Smooth muscle cell (in vitro differentiated cells): ENCODE measurements around the gene NTNG2. TPM values are rescaled to one million over a fixed set of nuclear protein-coding genes. Genes with fewer than 3 reads are reported as not detected.
"Not testable (repeated sequence)": the region's sequence is repeated elsewhere in the genome, so short reads cannot be mapped to it uniquely, and the experiment has no call there.

Experiments used
- DNase-seq: peaks from one replicate; lab custom pipeline; 2025; ENCODE audit not compliant: unreplicated experiment; lab: John Stamatoyannopoulos, UW
- H2AFZ ChIP-seq: fragments of 200-600 bp; sonication (generic); 2 replicates; pipeline ENCODE4 v1.6.0; 2016; ENCODE audit warnings: antibody characterized with exemption, low read depth, mild to moderate bottlenecking
- H3F3A ChIP-seq: fragments of 200-600 bp; sonication (generic); 2 replicates; pipeline ENCODE4 v1.6.0; 2017; ENCODE audit warnings: antibody characterized with exemption, low read depth
- H3K27ac ChIP-seq: fragments of 200-600 bp; sonication (generic); 2 replicates; pipeline ENCODE4 v1.5.1; 2016; ENCODE audit warnings: low read depth, mild to moderate bottlenecking
- H3K27me3 ChIP-seq: fragments of 200-600 bp; sonication (generic); 2 replicates; pipeline ENCODE4 v1.6.1; 2016; ENCODE audit warnings: low read depth, mild to moderate bottlenecking
- H3K36me3 ChIP-seq: fragments of 200-600 bp; sonication (generic); 2 replicates; pipeline ENCODE4 v1.5.1; 2016; ENCODE audit warnings: low read depth
- H3K4me1 ChIP-seq: fragments of 200-600 bp; sonication (generic); 2 replicates; pipeline ENCODE4 v1.5.1; 2016; ENCODE audit warnings: low read depth
- H3K4me2 ChIP-seq: fragments of 200-600 bp; sonication (generic); 2 replicates; pipeline ENCODE4 v1.6.0; 2016; ENCODE audit warnings: mild to moderate bottlenecking
- H3K4me3 ChIP-seq: fragments of 200-600 bp; sonication (generic); 2 replicates; pipeline ENCODE4 v1.5.1; 2016; ENCODE audit warnings: mild to moderate bottlenecking
- H3K79me2 ChIP-seq: fragments of 200-600 bp; sonication (generic); 2 replicates; pipeline ENCODE4 v1.6.0; 2016; ENCODE audit warnings: low read depth, mild to moderate bottlenecking
- H3K9ac ChIP-seq: fragments of 200-600 bp; sonication (generic); 2 replicates; pipeline ENCODE4 v1.6.0; 2016; ENCODE audit warnings: low read depth
- H3K9me3 ChIP-seq: fragments of 200-600 bp; sonication (generic); replicated peaks from 2 replicates; pipeline ENCODE4 v1.5.1; 2016; ENCODE audit warnings: low read depth
- H4K20me1 ChIP-seq: fragments of 200-600 bp; sonication (generic); 2 replicates; pipeline ENCODE4 v1.6.0; 2016; ENCODE audit warnings: low read depth
- CTCF ChIP-seq: fragments of 200-600 bp; sonication (generic); IDR thresholded peaks from 2 replicates; pipeline ENCODE4 v1.5.1; 2017; ENCODE audit warnings: borderline replicate concordance, mild to moderate bottlenecking, antibody characterized with exemption; ENCODE audit not compliant: insufficient read depth, poor library complexity, severe bottlenecking
- WGBS: methylation state at CpG from one replicate; pipeline ENCODE4 v1.1.7; 2016; ENCODE audit warnings: low lambda C conversion rate; 5-methylcytosine and 5-hydroxymethylcytosine counted together
- polyA plus RNA-seq: library from polyadenylated mRNA; unstranded; fragments of >200 nt; fragmentation: Nextera tagmentation; extraction: Ambion mirVana; gene quantifications from 2 replicates; pipeline ENCODE4 v1.2.1, GENCODE V29; 2016
- total RNA-seq: library from RNA; depleted of rRNA; stranded (reverse); fragments of >200 nt; gene quantifications from 2 replicates; pipeline ENCODE4 v1.2.3, GENCODE V29; 2014

Gene NTNG2
- total and polyA plus RNA-seq, 2 experiments from 2014 or later, result 0.36 to 1.0 TPM

GRCh38 chr9:132126680-132127236 is 35.1 kb upstream of the NTNG2 start:
- H3K79me2 ChIP-seq, result no peaks in the 10 kb centered on the region
- no peak for TF ChIP-seq CTCF
- no peaks in the 10 kb centered on the region for H3F3A ChIP-seq
- peaks cover 66% of the 10 kb centered on the region for H3K27me3 ChIP-seq
- H3K4me1 ChIP-seq, result no peaks in the 10 kb centered on the region
- no peak for DNase-seq
- H2AFZ ChIP-seq, result no peak overlapping the region
- H3K36me3 ChIP-seq, result no peaks in the 10 kb centered on the region
- no peaks in the 10 kb centered on the region for H3K9me3 ChIP-seq
- no peak overlapping the region for H3K4me3 ChIP-seq
- no peak overlapping the region for H3K9ac ChIP-seq
- WGBS, result 81% methylated on average over 13 of the region's 13 CpGs
- no peak overlapping the region for H3K4me2 ChIP-seq
- H3K27ac ChIP-seq, result no peak overlapping the region
- no peaks in the 10 kb centered on the region for H4K20me1 ChIP-seq

- DNase-seq, result no peak
- Histone ChIP-seq H3K27ac (no peak overlapping the region), H3K9me3 (no peaks in the 10 kb centered on the region), H3K4me1 (no peaks in the 10 kb centered on the region), H3K9ac (no peak overlapping the region), H3K79me2 (no peaks in the 10 kb centered on the region), H3K27me3 (peaks cover 58% of the 10 kb centered on the region), H3K4me3 (no peak overlapping the region), H2AFZ (no peak overlapping the region), H3K36me3 (no peaks in the 10 kb centered on the region), H3K4me2 (no peak overlapping the region), H3F3A (no peaks in the 10 kb centered on the region), H4K20me1 (no peaks in the 10 kb centered on the region)
- WGBS, result 86% methylated on average over 15 of the region's 15 CpGs
- TF ChIP-seq CTCF, result no peak
Measured at GRCh38 chr9:132127888-132128534, 33.8 kb upstream of the NTNG2 start.

- Histone ChIP-seq H3K4me3 (no peak overlapping the region), H4K20me1 (no peaks in the 10 kb centered on the region), H3K9me3 (no peaks in the 10 kb centered on the region), H3K4me1 (no peaks in the 10 kb centered on the region), H2AFZ (no peak overlapping the region), H3K27ac (no peak overlapping the region), H3K79me2 (no peaks in the 10 kb centered on the region), H3K36me3 (no peaks in the 10 kb centered on the region), H3F3A (no peaks in the 10 kb centered on the region), H3K4me2 (no peak overlapping the region), H3K27me3 (peaks cover 43% of the 10 kb centered on the region), H3K9ac (no peak overlapping the region)
- TF ChIP-seq CTCF, result no peak
- no peak for DNase-seq
- 86% methylated on average over 12 of the region's 12 CpGs for WGBS
Measured at GRCh38 chr9:132129535-132129934, 32.3 kb upstream of the NTNG2 start.

DNA sequence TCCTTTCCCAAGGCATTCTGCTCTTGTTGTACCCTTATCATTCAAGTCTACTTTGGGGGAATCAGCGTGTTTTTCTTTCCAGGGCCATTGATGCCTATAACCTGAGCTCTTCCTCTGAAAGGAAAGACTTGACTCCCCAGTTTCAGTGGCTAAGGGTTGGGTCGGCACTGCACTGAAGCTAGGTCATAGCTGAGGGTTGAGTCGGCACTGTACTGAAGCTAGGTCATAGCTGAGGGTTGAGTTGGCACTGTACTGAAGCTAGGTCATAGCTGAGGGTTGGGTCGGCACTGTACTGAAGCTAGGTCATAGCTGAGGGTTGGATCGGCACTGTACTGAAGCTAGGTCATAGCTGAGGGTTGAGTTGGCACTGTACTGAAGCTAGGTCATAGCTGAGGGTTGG is 27.8 kb upstream of the NTNG2 start:
- not testable (repeated sequence) for H3K4me2 ChIP-seq, H3K79me2 ChIP-seq, DNase-seq, H3K9ac ChIP-seq, H4K20me1 ChIP-seq, H3K27ac ChIP-seq, H3K9me3 ChIP-seq, H3K36me3 ChIP-seq, H3K4me1 ChIP-seq, H2AFZ ChIP-seq, H3K4me3 ChIP-seq, H3F3A ChIP-seq
- 87% methylated on average over 5 of the region's 5 CpGs for WGBS
- peaks cover 30% of the 10 kb centered on the region for H3K27me3 ChIP-seq
